Transverse colon (tissue), 4 donors: Measurements from ENCODE around the gene CORO2B. TPM values are rescaled to one million over a fixed set of nuclear protein-coding genes. Genes with fewer than 3 reads are reported as not detected.

Source experiments
- DNase-seq: peaks from one replicate; pipeline ENCODE4 v3.0.0-alpha.2; 2019
- H3K27ac ChIP-seq, 4 donors: fragments of 200-600 bp; sonication (generic); 2 replicates each; pipeline ENCODE4 v1.5.1; 2016 to 2018; ENCODE audit warnings: inconsistent platforms in 4 of 4
- H3K27me3 ChIP-seq: fragments of 200-600 bp; sonication (generic); 2 replicates; pipeline ENCODE4 v1.5.1; 2017; ENCODE audit warnings: inconsistent platforms
- H3K36me3 ChIP-seq, 4 donors: fragments of 200-600 bp; sonication (generic); 2 replicates each; pipeline ENCODE4 v1.5.1; 2017 to 2019; ENCODE audit warnings: inconsistent platforms in 4 of 4
- H3K4me1 ChIP-seq, 4 donors: fragments of 200-600 bp; sonication (generic); 2 replicates each; pipeline ENCODE4 v1.5.1; 2017 to 2020; ENCODE audit warnings: inconsistent platforms in 4 of 4
- H3K4me3 ChIP-seq, 4 donors: fragments of 200-600 bp; sonication (generic); 1 replicate in 1 of 4; 2 replicates in 3 of 4; pipeline versions ENCODE4 v1.5.1 to v1.6.1; 2017 to 2019; ENCODE audit warnings: inconsistent platforms in 4 of 4
- H3K9me3 ChIP-seq, 2 donors: fragments of 200-600 bp; sonication (generic); 2 replicates each; pipeline ENCODE4 v1.5.1; 2017 to 2019; ENCODE audit warnings: inconsistent platforms in 2 of 2
- EP300 ChIP-seq: sonication (generic); formaldehyde crosslinking; IDR thresholded peaks from one replicate; pipeline ENCODE4 v1.6.1; 2017; ENCODE audit warnings: antibody characterized with exemption, low read depth
- POLR2A ChIP-seq: fragments of 450-650 bp; IDR thresholded peaks from one replicate; pipeline ENCODE4 v1.6.1; 2016; ENCODE audit warnings: antibody characterized with exemption, mild to moderate bottlenecking, moderate library complexity
- POLR2AphosphoS5 ChIP-seq, 3 donors: sonication (generic); formaldehyde crosslinking; IDR thresholded peaks; one replicate each; pipeline ENCODE4 v1.6.1; 2016; ENCODE audit warnings: antibody characterized with exemption in 3 of 3
- WGBS, 2 donors: methylation state at CpG; one replicate each; pipeline ENCODE4 v1.1.5; 2018; ENCODE audit warnings: low coverage in 1 of 2; 5-methylcytosine and 5-hydroxymethylcytosine counted together
- in situ Hi-C, 4 donors: fragments of 200-750 bp; cut with MboI; loops; one replicate each; pipeline versions ENCODE4 v1.15.0 to v1.15.1; 2017; ENCODE audit warnings: low sequenced_read_pairs in 3 of 4, low pct_ligation_motif_present in 1 of 4, low pct_unique_long_range_greater_than_20kb in 1 of 4
- intact Hi-C: fragments of 100-400 bp; cut with DNase I; formaldehyde crosslinking; loops from one replicate; pipeline ENCODE4 v1.15.1; 2023; ENCODE audit warnings: low total_unique reads
- total RNA-seq, 4 donors: library from RNA; depleted of rRNA; stranded (reverse); fragments of >200 nt; gene quantifications; one replicate each; pipeline ENCODE4 v1.1.0, GENCODE V29; 2016
- TF ChIP-seq, protein P1 (sequence below), 5 experiments: fragments of 200-600 bp in 3 of 5; fragments of 450-650 bp in 2 of 5; sonication (generic) in 3 of 5; IDR thresholded peaks; 1 replicate in 2 of 5; 2 replicates in 3 of 5; pipeline ENCODE4 v1.5.1; 2016 to 2017; ENCODE audit warnings: antibody characterized with exemption in 5 of 5, inconsistent platforms in 3 of 5, mild to moderate bottlenecking in 2 of 5, moderate library complexity in 1 of 5

CORO2B gene
- total RNA-seq, 4 donors from 2014 or later, result 0.40 to 2.2 (median 2.0) TPM

GRCh38 chr15:68599560-68600071, 20.8 kb downstream of the CORO2B start:
- no peaks in the 10 kb centered on the region for H3K9me3 ChIP-seq
- no peak for DNase-seq
- H3K27me3 ChIP-seq, result no peaks in the 10 kb centered on the region
- WGBS, 2 donors, result 68 to 90% methylated on average over 2 to 7 of the region's 7 CpGs
- TF ChIP-seq EP300 (no peak), POLR2A (no peak), POLR2AphosphoS5 (IDR thresholded peaks at IDR 0.05) (no peak)
- TF ChIP-seq, protein P1, sequence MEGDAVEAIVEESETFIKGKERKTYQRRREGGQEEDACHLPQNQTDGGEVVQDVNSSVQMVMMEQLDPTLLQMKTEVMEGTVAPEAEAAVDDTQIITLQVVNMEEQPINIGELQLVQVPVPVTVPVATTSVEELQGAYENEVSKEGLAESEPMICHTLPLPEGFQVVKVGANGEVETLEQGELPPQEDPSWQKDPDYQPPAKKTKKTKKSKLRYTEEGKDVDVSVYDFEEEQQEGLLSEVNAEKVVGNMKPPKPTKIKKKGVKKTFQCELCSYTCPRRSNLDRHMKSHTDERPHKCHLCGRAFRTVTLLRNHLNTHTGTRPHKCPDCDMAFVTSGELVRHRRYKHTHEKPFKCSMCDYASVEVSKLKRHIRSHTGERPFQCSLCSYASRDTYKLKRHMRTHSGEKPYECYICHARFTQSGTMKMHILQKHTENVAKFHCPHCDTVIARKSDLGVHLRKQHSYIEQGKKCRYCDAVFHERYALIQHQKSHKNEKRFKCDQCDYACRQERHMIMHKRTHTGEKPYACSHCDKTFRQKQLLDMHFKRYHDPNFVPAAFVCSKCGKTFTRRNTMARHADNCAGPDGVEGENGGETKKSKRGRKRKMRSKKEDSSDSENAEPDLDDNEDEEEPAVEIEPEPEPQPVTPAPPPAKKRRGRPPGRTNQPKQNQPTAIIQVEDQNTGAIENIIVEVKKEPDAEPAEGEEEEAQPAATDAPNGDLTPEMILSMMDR (IDR thresholded peaks at IDR 0.05), result no peak
- in situ Hi-C loops, result no loop called here
- no peak overlapping the region for H3K27ac ChIP-seq
- intact Hi-C loops, result no loop called here
- H3K36me3 ChIP-seq, result no peaks in the 10 kb centered on the region
- peaks cover 0 to 16% (median 0%) of the 10 kb centered on the region in 4 donors for H3K4me1 ChIP-seq
- H3K4me3 ChIP-seq, result no peak overlapping the region

GRCh38 chr15:68601206-68602197, 22.7 kb downstream of the CORO2B start:
- no peak for TF ChIP-seq POLR2A
- TF ChIP-seq, protein P1 (IDR thresholded peaks at IDR 0.05), result no peak
- no peak for TF ChIP-seq EP300
- no peak for TF ChIP-seq POLR2AphosphoS5 (IDR thresholded peaks at IDR 0.05)
- H3K27me3 ChIP-seq, result no peaks in the 10 kb centered on the region
- H3K27ac ChIP-seq, result no peak overlapping the region
- in situ Hi-C loops (no loop called here), intact Hi-C loops (no loop called here)
- WGBS, 2 donors, result 79 to 91% methylated on average over 8 to 23 of the region's 23 CpGs
- no peaks in the 10 kb centered on the region for H3K36me3 ChIP-seq
- no peak overlapping the region for H3K4me3 ChIP-seq
- H3K9me3 ChIP-seq, result no peaks in the 10 kb centered on the region
- H3K4me1 ChIP-seq, result peaks cover 0 to 22% (median 0%) of the 10 kb centered on the region in 4 donors
- DNase-seq, result no peak

DNA sequence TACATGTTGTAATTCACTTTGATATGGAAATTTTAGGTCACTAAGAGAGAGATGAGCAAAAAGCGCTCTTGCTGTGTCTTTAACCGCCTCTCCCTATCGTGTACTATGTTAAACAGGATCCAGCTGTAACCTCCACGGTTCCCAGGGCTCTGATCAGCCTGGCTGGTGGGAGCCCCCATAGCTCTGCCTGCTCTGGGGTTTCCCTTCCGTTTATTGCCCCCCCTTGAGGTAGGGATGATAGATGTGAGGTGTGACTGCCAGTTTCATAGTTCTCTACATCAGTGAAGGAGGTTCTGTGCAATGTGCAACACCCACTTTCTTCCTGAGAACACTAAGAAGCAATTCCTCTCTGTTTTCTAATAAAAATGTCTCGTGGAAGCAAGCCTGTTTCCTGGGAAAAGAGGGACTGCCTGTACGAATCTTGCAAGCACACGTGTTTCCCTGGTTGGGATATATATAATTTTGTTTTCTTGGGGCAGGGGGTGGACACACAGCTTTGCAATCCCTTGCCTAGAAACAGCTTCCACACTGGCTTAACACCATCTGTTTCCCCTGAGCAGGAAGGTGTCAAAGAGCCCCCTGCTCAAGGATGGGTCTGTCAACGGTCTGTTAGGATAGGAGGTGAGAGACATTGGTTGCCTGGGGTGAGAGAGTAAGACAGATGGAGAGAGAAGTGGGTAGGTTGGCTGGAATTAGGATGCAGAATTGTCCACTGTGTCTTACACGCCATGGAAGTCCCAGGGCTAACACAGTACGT, 23.8 kb downstream of the CORO2B start:
- H3K27me3 ChIP-seq, result no peaks in the 10 kb centered on the region
- no peak for TF ChIP-seq POLR2A
- TF ChIP-seq EP300, result no peak
- TF ChIP-seq POLR2AphosphoS5 (IDR thresholded peaks at IDR 0.05), result no peak
- TF ChIP-seq, protein P1 (IDR thresholded peaks at IDR 0.05), result no peak
- no peak overlapping the region for H3K27ac ChIP-seq
- no peak overlapping the region for H3K4me3 ChIP-seq
- peaks cover 0 to 22% (median 0%) of the 10 kb centered on the region in 4 donors for H3K4me1 ChIP-seq
- no peak for DNase-seq
- intact Hi-C loops, result no loop called here
- no peaks in the 10 kb centered on the region for H3K36me3 ChIP-seq
- no peaks in the 10 kb centered on the region for H3K9me3 ChIP-seq
- in situ Hi-C loops, result no loop called here
- 67 to 100% methylated on average over 2 to 11 of the region's 11 CpGs for WGBS, 2 donors

- Histone ChIP-seq H3K27me3 (no peaks in the 10 kb centered on the region), H3K4me3 (no peak overlapping the region), H3K9me3 (no peaks in the 10 kb centered on the region), H3K4me1 (peaks cover 0 to 19% (median under 1%) of the 10 kb centered on the region in 4 donors), H3K27ac (no peak overlapping the region), H3K36me3 (no peaks in the 10 kb centered on the region)
- intact Hi-C loops, result no loop called here
- TF ChIP-seq EP300, result no peak
- no peak for TF ChIP-seq POLR2A
- TF ChIP-seq, protein P1 (IDR thresholded peaks at IDR 0.05), result no peak
- no peak for TF ChIP-seq POLR2AphosphoS5 (IDR thresholded peaks at IDR 0.05)
- 86 to 100% methylated on average over 5 of the region's 5 CpGs for WGBS, 2 donors
- in situ Hi-C loops, result no loop called here
- DNase-seq, result no peak
These were observed 24.4 kb downstream of the CORO2B start for GRCh38 chr15:68603216-68603595.
